Testis (tissue), 3 donors: Measurements from ENCODE around the gene IGBP1. TPM values are rescaled to one million over a fixed set of nuclear protein-coding genes. Genes with fewer than 3 reads are reported as not detected.

Source experiments
- DNase-seq: peaks from one replicate; pipeline ENCODE4 v3.0.0-alpha.2; 2019
- H3K27ac ChIP-seq, 2 donors: fragments of 200-600 bp; sonication (generic); one replicate each; pipeline ENCODE4 v1.5.1; 2019
- H3K27me3 ChIP-seq: fragments of 200-600 bp; sonication (generic); one replicate; pipeline ENCODE4 v1.5.1; 2019
- H3K36me3 ChIP-seq: fragments of 200-600 bp; sonication (generic); one replicate; pipeline ENCODE4 v1.5.1; 2017; ENCODE audit warnings: low read depth; ENCODE audit errors: missing control alignments
- H3K4me1 ChIP-seq: fragments of 200-600 bp; sonication (generic); one replicate; pipeline ENCODE4 v1.5.1; 2019
- H3K4me3 ChIP-seq, 2 donors: fragments of 200-600 bp; sonication (generic); one replicate each; pipeline ENCODE4 v1.5.1; 2017 to 2019
- H3K9me3 ChIP-seq: fragments of 200-600 bp; sonication (generic); one replicate; pipeline ENCODE4 v1.5.1; 2017
- CTCF ChIP-seq, 3 experiments: fragments of 450-650 bp in 2 of 3; fragments of 200-600 bp in 1 of 3; sonication (generic) in 1 of 3; IDR thresholded peaks; one replicate each; pipeline ENCODE4 v1.5.1; 2016 to 2019; ENCODE audit warnings: antibody characterized with exemption in 3 of 3, mild to moderate bottlenecking in 2 of 3, moderate library complexity in 1 of 3
- POLR2A ChIP-seq: fragments of 450-650 bp; IDR thresholded peaks from one replicate; pipeline ENCODE4 v1.6.1; 2017; ENCODE audit warnings: antibody characterized with exemption, mild to moderate bottlenecking, moderate library complexity
- WGBS, 2 donors: methylation state at CpG; one replicate each; pipeline ENCODE4 v1.1.5; 2018; 5-methylcytosine and 5-hydroxymethylcytosine counted together
- intact Hi-C: fragments of 100-400 bp; cut with DNase I; formaldehyde crosslinking; loops from one replicate; pipeline ENCODE4 v1.15.1; 2023; ENCODE audit warnings: low total_unique reads
- polyA plus RNA-seq: library from polyadenylated mRNA; stranded (reverse); fragments of 350-450 nt; fragmentation: Illumina TruSeq; extraction: RNeasy Lipid Tissue Mini Kit (QIAGEN cat#74804); gene quantifications from one replicate; pipeline ENCODE4 v1.2.3, GENCODE V29; 2014; ENCODE audit warnings: low read depth, low replicate concordance; ENCODE audit not compliant: insufficient read depth
- total RNA-seq, 2 donors: library from RNA; depleted of rRNA; stranded (reverse); fragments of >200 nt; gene quantifications; one replicate each; pipeline ENCODE4 v1.2.3, GENCODE V29; 2016

Gene IGBP1
- total and polyA plus RNA-seq, 3 donors from 2014 or later: 35.4 to 41.2 (median 40.6) TPM

GRCh38 chrX:70132224-70132623 lies 1.0 kb upstream of the IGBP1 start:
- 29 to 35% methylated on average over 4 of the region's 4 CpGs for WGBS, 2 donors
- no peak for TF ChIP-seq POLR2A
- TF ChIP-seq CTCF (IDR thresholded peaks at IDR 0.05): no peak
- Histone ChIP-seq H3K27me3 (no peaks in the 10 kb centered on the region), H3K4me3 (peak overlapping the region in 1 of 2 donors; percentile 79), H3K36me3 (no peaks in the 10 kb centered on the region), H3K4me1 (no peaks in the 10 kb centered on the region), H3K27ac (no peak overlapping the region), H3K9me3 (no peaks in the 10 kb centered on the region)
- DNase-seq: no peak
- intact Hi-C loops: no loop called here

- H3K4me1 ChIP-seq: no peaks in the 10 kb centered on the region
- H3K36me3 ChIP-seq: no peaks in the 10 kb centered on the region
- no peak for TF ChIP-seq POLR2A
- 0% methylated on average over 7 to 8 of the region's 8 CpGs for WGBS, 2 donors
- H3K4me3 ChIP-seq: peak overlapping the region; percentile 63 to 79
- H3K27ac ChIP-seq: peak overlapping the region in 1 of 2 donors; percentile 76
- H3K27me3 ChIP-seq: no peaks in the 10 kb centered on the region
- intact Hi-C loops: no loop called here
- no peaks in the 10 kb centered on the region for H3K9me3 ChIP-seq
- DNase-seq: no peak
Observed at GRCh38 chrX:70132877-70133302, 357 bp upstream of the IGBP1 start.

- DNase-seq: no peak
- intact Hi-C loops: no loop called here
- H3K4me3 ChIP-seq: peak overlapping the region; percentile 63 to 79
- H3K36me3 ChIP-seq: no peaks in the 10 kb centered on the region
- 0 to 4% methylated on average over 12 of the region's 12 CpGs for WGBS, 2 donors
- peak overlapping the region; percentile 55 to 76 for H3K27ac ChIP-seq
- TF ChIP-seq CTCF (IDR thresholded peaks at IDR 0.05): no peak
- TF ChIP-seq POLR2A: no peak
- no peaks in the 10 kb centered on the region for H3K27me3 ChIP-seq
- H3K4me1 ChIP-seq: no peaks in the 10 kb centered on the region
- H3K9me3 ChIP-seq: no peaks in the 10 kb centered on the region
Observed at GRCh38 chrX:70134116-70134477, 850 bp downstream of the IGBP1 start.

GRCh38 chrX:70138622-70139021 lies 5.4 kb downstream of the IGBP1 start:
- H3K4me3 ChIP-seq: no peak overlapping the region
- no peaks in the 10 kb centered on the region for H3K4me1 ChIP-seq
- WGBS, 2 donors: 83 to 95% methylated on average over 2 of the region's 2 CpGs
- H3K9me3 ChIP-seq: no peaks in the 10 kb centered on the region
- H3K27me3 ChIP-seq: no peaks in the 10 kb centered on the region
- no peak for DNase-seq
- intact Hi-C loops: no loop called here
- no peak overlapping the region for H3K27ac ChIP-seq
- no peaks in the 10 kb centered on the region for H3K36me3 ChIP-seq
- no peak for TF ChIP-seq CTCF (IDR thresholded peaks at IDR 0.05)
- no peak for TF ChIP-seq POLR2A

DNA sequence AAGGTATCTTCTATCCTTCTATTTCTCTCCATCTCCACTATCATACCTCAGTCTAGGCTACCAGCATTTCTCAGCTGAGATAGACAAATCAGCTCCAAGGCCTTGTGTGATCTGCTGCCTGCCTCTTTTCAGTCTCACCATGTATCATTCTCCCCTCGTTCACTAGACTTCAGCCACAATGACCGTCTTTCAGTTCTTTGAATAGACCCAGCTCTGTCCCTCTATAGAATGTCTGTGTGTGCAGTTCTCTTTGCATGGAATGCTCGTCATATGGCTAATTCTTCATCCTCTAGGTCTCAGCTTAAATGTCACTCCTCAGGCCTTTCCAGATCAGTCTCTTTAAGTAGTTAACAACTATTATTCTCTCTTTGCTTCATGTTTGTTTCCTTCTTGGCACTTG lies 6.5 kb downstream of the IGBP1 start:
- no peak for DNase-seq
- WGBS, 2 donors: 83 to 94% methylated on average over 3 of the region's 3 CpGs
- H3K27ac ChIP-seq: no peak overlapping the region
- intact Hi-C loops: no loop called here
- H3K4me1 ChIP-seq: no peaks in the 10 kb centered on the region
- no peaks in the 10 kb centered on the region for H3K9me3 ChIP-seq
- TF ChIP-seq POLR2A: no peak
- TF ChIP-seq CTCF (IDR thresholded peaks at IDR 0.05): no peak
- H3K4me3 ChIP-seq: no peak overlapping the region
- no peaks in the 10 kb centered on the region for H3K27me3 ChIP-seq
- no peaks in the 10 kb centered on the region for H3K36me3 ChIP-seq
